Activated B cell treated with CpG ODN at 0.5 μM for 24 hours (primary cell): ENCODE measurements around the gene ATRNL1. TPM values are rescaled to one million over a fixed set of nuclear protein-coding genes. Genes with fewer than 3 reads are reported as not detected.

Experiments
- ATAC-seq: fragments of 200-7000 bp; cut with Tn5 transposase; one replicate; pipeline ENCODE4 v1.10.0; 2021; ENCODE audit warnings: low read depth, mild to moderate bottlenecking, moderate library complexity
- CTCF ChIA-PET: fragments of 350-600 bp; sonication (Branson Sonifier 250); formaldehyde crosslinking; loops from one replicate; lab custom pipeline; 2021; ENCODE audit warnings: antibody characterized with exemption; lab: Charles Lee
- POLR2A ChIA-PET: fragments of 350-600 bp; sonication (Branson Sonifier 250); formaldehyde crosslinking; loops from one replicate; lab custom pipeline; 2021; ENCODE audit warnings: antibody characterized with exemption; lab: Charles Lee
- DNase-seq: peaks from one replicate; pipeline ENCODE4 v3.0.0; 2022
- H3K27ac Mint-ChIP-seq: one replicate; pipeline ENCODE4 v1.8.0; 2020; ENCODE audit warnings: mixed read lengths
- H3K27me3 Mint-ChIP-seq: one replicate; pipeline ENCODE4 v1.8.0; 2021; ENCODE audit warnings: mixed read lengths
- H3K36me3 Mint-ChIP-seq: one replicate; pipeline ENCODE4 v1.8.0; 2021; ENCODE audit warnings: low read depth, mixed read lengths
- H3K4me1 Mint-ChIP-seq: one replicate; pipeline ENCODE4 v1.8.0; 2021; ENCODE audit warnings: mixed read lengths
- H3K4me3 Mint-ChIP-seq: one replicate; pipeline ENCODE4 v1.8.0; 2020; ENCODE audit warnings: mild to moderate bottlenecking, mixed read lengths
- H3K9me3 Mint-ChIP-seq: one replicate; pipeline ENCODE4 v1.8.0; 2020; ENCODE audit warnings: mixed read lengths
- intact Hi-C: fragments of 100-400 bp; cut with micrococcal nuclease; formaldehyde crosslinking; loops from one replicate; pipeline ENCODE4 v1.15.1; 2024
- total RNA-seq: library from RNA; stranded (reverse); gene quantifications from 2 replicates; pipeline ENCODE4 v1.2.3, GENCODE V29; 2022
- TF ChIP-seq, protein P1 (sequence below): fragments of 200-600 bp; IDR thresholded peaks from one replicate; pipeline ENCODE4 v1.8.0; 2022; ENCODE audit warnings: antibody characterized with exemption, mild to moderate bottlenecking

ATRNL1 gene
- total RNA-seq, 1 donor from 2014 or later, result 1.2 TPM

DNA sequence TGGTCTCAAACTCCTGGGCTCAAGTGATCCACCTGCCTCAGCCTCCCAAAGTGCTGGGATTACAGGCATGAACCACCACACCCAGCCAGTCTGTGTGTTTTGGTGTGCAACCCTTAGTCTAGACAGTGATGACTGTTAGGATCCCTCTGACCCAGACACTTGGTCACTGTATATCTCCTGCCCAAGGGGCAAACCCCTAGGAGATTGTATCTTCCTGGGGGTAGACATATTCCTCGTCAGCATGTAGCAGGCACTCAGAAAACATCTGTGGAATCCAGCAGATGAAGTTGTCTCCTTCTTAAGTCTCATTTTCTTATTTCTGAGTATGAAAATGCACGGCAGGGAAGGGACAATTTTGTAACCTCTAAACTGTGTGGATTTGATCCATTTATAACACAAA is 887.3 kb downstream of the ATRNL1 start:
- no peak for ATAC-seq
- no peak for DNase-seq
- TF ChIP-seq, protein P1, sequence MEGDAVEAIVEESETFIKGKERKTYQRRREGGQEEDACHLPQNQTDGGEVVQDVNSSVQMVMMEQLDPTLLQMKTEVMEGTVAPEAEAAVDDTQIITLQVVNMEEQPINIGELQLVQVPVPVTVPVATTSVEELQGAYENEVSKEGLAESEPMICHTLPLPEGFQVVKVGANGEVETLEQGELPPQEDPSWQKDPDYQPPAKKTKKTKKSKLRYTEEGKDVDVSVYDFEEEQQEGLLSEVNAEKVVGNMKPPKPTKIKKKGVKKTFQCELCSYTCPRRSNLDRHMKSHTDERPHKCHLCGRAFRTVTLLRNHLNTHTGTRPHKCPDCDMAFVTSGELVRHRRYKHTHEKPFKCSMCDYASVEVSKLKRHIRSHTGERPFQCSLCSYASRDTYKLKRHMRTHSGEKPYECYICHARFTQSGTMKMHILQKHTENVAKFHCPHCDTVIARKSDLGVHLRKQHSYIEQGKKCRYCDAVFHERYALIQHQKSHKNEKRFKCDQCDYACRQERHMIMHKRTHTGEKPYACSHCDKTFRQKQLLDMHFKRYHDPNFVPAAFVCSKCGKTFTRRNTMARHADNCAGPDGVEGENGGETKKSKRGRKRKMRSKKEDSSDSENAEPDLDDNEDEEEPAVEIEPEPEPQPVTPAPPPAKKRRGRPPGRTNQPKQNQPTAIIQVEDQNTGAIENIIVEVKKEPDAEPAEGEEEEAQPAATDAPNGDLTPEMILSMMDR, result no peak
- CTCF ChIA-PET, result no interaction called here
- intact Hi-C loops, result no loop called here
- POLR2A ChIA-PET, result no interaction called here
- Mint-ChIP-seq H3K27me3 (no peaks in the 10 kb centered on the region), H3K36me3 (no peaks in the 10 kb centered on the region), H3K9me3 (peaks cover 4% of the 10 kb centered on the region), H3K4me1 (no peaks in the 10 kb centered on the region), H3K27ac (no peak overlapping the region), H3K4me3 (no peak overlapping the region)

DNA sequence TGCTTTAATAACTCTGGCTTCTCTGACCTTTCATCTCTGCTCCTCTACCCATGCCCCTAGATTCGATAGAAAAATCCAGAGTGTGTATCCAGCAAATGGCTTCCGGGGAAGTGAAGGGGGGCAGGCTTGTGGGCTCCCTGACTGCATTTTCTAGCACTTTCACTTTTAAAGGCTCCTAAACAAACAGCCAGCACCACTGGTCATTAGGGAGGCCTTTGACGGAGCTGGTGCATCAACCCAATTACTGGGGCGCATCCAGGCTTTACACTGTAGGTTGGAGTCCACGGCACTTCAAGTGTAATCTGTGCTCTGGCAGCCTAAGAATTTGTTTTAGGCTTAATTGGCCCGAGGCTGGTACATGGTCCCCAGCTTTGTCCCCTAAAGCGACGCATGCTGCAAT is 887.9 kb downstream of the ATRNL1 start:
- DNase-seq, result no peak
- TF ChIP-seq, protein P1, result no peak
- H3K27me3 Mint-ChIP-seq, result no peaks in the 10 kb centered on the region
- H3K27ac Mint-ChIP-seq, result no peak overlapping the region
- peaks cover 4% of the 10 kb centered on the region for H3K9me3 Mint-ChIP-seq
- H3K4me1 Mint-ChIP-seq, result no peaks in the 10 kb centered on the region
- ChIA-PET POLR2A (no interaction called here), CTCF (no interaction called here)
- no peak for ATAC-seq
- intact Hi-C loops, result no loop called here
- H3K36me3 Mint-ChIP-seq, result no peaks in the 10 kb centered on the region
- no peak overlapping the region for H3K4me3 Mint-ChIP-seq

DNA sequence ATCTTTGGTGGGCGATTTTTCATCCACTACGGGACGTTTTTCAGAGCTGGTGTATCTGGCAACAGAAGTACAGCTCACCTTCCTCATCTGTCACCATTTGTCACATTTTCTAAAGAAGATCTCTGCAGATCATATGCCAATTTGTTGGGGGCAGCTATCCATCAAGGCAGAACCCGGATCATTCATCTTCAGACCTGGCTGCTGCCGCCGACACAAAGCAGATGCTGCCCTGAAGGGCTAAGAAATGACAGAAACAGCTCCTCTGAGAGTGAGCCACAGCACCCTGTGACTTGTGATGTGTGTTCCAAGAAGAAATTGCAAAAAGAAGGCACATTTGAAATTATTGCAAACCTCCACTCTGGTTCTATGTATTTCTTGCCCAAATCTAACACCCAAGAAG is 888.9 kb downstream of the ATRNL1 start:
- intact Hi-C loops, result no loop called here
- DNase-seq, result no peak
- peaks cover 8% of the 10 kb centered on the region for H3K9me3 Mint-ChIP-seq
- no peaks in the 10 kb centered on the region for H3K4me1 Mint-ChIP-seq
- H3K27ac Mint-ChIP-seq, result no peak overlapping the region
- H3K4me3 Mint-ChIP-seq, result no peak overlapping the region
- TF ChIP-seq, protein P1, result no peak
- ChIA-PET POLR2A (no interaction called here), CTCF (no interaction called here)
- H3K27me3 Mint-ChIP-seq, result no peaks in the 10 kb centered on the region
- no peaks in the 10 kb centered on the region for H3K36me3 Mint-ChIP-seq
- no peak for ATAC-seq

DNA sequence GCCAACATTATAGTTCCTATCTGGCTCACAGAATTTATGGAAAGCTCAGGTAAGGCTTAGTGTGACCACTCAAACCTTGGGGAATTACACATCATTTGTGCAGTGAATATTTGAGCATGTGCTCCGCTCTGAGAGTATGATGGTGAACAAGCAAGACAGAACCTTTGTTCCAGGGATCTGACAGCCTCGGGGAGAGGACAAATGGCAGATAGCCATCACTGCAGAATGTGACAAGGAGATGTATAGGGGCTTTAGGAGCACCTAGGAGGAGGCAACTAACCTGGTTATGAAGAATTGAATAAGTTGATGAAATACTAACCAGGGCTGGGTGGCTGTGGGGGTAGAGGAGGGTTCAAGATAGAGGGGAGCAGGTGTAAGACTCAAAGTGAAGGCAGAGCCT is 889.4 kb downstream of the ATRNL1 start:
- H3K9me3 Mint-ChIP-seq, result peaks cover 10% of the 10 kb centered on the region
- no peak overlapping the region for H3K4me3 Mint-ChIP-seq
- H3K27ac Mint-ChIP-seq, result no peak overlapping the region
- ChIA-PET CTCF (no interaction called here), POLR2A (no interaction called here)
- no peaks in the 10 kb centered on the region for H3K27me3 Mint-ChIP-seq
- intact Hi-C loops, result no loop called here
- ATAC-seq (no peak), DNase-seq (no peak)
- H3K4me1 Mint-ChIP-seq, result no peaks in the 10 kb centered on the region
- H3K36me3 Mint-ChIP-seq, result no peaks in the 10 kb centered on the region
- TF ChIP-seq, protein P1, result no peak

DNA sequence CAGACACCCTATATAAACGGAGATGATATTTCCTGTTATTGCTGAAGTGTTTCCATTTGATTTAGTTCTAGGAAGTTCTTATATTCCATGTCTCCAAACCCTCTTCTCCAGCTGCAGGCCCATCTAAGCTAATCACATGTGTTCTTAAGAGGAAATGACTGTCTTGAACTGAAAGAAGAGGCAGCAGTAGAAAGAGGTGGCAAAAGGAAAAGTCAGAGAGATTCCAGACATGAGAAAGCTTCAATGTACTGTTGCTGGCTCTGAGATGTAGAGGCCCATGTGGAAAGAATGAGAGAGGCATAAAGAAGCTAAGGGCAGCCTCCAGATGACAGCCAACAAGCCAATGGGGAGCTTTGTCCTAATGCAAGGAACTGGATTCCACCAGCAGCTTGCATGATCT is 892.6 kb downstream of the ATRNL1 start:
- ChIA-PET POLR2A (no interaction called here), CTCF (no interaction called here)
- Mint-ChIP-seq H3K9me3 (peaks cover 17% of the 10 kb centered on the region), H3K27ac (no peak overlapping the region), H3K4me1 (no peaks in the 10 kb centered on the region), H3K36me3 (no peaks in the 10 kb centered on the region), H3K4me3 (no peak overlapping the region), H3K27me3 (no peaks in the 10 kb centered on the region)
- intact Hi-C loops, result no loop called here
- DNase-seq, result no peak
- TF ChIP-seq, protein P1, result no peak
- no peak for ATAC-seq
